GM19455 (cell line): Measurements from ENCODE around the gene SARNP.

Experiments
- ATAC-seq: cut with Tn5 transposase; IDR thresholded peaks from one replicate; pipeline ENCODE4 v1.9.1; 2021; ENCODE audit not compliant: unreplicated experiment

The SARNP gene

DNA sequence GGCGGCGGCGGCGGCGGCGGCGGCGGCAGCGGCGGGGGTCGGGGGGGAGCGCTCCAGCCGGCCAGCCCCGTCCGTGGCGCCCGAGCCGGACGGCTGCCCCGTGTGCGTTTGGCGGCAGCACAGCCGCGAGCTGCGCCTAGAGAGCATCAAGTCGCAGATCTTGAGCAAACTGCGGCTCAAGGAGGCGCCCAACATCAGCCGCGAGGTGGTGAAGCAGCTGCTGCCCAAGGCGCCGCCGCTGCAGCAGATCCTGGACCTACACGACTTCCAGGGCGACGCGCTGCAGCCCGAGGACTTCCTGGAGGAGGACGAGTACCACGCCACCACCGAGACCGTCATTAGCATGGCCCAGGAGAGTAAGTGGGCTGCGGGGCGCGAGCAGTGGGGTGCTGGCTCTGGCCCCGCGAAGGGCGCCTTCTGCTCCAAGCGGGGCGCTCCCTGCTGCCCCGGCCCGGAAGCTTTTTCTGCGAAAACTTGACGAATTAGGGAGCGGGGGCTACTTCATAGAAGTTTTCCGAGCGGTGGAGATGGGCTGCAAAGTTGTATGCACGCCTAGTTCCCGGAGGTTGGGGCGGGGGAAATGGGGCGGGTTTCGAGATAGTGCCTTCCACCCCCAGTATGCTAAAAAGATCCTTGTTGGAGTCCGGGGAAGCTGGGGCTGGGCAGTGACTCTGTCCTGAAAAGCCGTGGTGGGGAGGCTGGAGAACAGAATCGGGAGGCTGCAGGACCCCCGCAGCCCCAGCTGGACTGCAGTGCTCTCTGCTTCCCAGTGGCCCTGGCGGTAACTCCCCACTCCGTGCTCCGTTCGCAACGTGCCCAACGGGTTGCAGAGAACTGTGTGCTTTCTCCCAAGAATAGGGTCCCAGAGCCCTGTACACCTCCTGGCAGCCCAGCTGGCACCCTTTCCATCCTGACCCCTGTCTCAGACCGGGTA is 73.9 kb downstream of the SARNP start:
- peak; percentile 65 for ATAC-seq

GRCh38 chr12:55742719-55743405 is 74.7 kb downstream of the SARNP start, which contains the start of gene GDF11:
Gene GDF11, plus strand, starts transcription at chr12:55743122. Its CDS starts 195 bp downstream, at chr12:55743317.
- ATAC-seq = peak; percentile 28

GRCh38 chr12:55741931-55742680 is 75.4 kb downstream of the SARNP start:
- ATAC-seq = no peak

DNA sequence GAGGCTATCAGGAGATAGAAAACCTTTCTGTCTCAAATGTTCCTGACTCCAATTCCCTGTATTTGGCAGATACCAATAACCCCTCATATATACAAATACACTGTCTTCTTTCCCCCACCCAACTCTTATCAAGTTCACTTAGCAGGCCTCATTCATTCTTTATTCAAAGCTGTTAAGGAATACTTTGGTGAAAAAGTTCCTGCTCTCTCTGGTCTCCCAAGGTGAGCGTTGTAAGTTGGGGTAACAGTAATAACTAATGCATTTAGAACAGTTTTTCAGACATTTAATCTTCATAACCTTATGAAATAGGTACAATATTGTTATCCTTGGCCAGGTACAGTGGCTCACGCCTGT is 78.5 kb downstream of the SARNP start:
- ATAC-seq = no peak

- ATAC-seq = peak; percentile 86
These were observed 79.2 kb downstream of the SARNP start for GRCh38 chr12:55738123-55739024.

DNA sequence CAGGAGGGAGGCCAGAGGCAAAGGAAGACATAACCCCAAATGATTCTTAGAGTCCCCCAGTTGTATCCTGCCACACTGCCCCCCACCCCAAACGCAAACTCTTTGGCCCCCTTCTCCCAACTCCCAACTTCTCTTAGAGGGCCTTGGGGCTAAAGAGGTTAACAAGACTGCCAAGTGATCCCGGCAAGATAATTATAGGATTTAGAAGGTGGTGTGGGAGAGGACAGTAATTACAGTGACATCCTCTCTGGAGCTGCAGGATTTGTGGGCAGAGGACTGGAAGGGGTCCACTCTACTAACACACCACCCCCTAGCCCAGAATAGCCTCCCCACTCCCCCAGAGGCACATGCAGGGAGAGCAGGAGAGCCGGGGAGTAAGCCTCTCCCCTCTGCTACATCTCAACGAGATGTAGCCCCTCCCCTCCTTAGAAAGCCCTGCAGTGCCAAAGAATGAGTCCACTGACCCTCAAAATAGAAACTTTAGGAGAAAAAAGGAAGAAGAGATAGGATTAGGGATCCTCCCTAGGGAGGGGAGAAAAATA is 79.9 kb downstream of the SARNP start:
- ATAC-seq = no peak

GRCh38 chr12:55736780-55737580 is 80.5 kb downstream of the SARNP start:
- ATAC-seq = no peak

GRCh38 chr12:55736076-55736475 is 81.4 kb downstream of the SARNP start:
- ATAC-seq = no peak

DNA sequence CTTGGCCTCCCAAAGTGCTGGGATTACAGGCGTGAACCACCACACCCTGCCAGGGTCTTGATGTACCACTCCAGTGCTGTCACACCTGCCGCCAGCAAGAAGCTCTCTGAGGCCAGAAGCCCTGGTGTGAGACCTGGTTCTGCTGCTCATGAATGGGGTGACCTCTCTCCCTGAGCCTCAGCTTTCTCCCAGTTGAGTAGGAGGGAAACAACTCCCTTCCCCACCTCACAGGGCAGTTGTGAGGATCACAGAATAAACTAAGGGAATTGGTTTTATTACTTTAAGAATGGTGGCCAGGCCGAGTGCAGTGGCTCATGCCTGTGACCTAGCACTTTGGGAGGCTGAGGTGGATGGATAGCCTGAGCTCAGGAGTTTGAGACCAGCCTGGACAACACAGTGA is 82.9 kb downstream of the SARNP start:
- ATAC-seq = no peak

GRCh38 chr12:55733858-55734257 is 83.7 kb downstream of the SARNP start:
- no peak for ATAC-seq

- ATAC-seq = no peak
These were observed 84.4 kb downstream of the SARNP start for GRCh38 chr12:55733021-55733555.

- no peak for ATAC-seq
These were observed 85.2 kb downstream of the SARNP start for GRCh38 chr12:55732288-55732687.

DNA sequence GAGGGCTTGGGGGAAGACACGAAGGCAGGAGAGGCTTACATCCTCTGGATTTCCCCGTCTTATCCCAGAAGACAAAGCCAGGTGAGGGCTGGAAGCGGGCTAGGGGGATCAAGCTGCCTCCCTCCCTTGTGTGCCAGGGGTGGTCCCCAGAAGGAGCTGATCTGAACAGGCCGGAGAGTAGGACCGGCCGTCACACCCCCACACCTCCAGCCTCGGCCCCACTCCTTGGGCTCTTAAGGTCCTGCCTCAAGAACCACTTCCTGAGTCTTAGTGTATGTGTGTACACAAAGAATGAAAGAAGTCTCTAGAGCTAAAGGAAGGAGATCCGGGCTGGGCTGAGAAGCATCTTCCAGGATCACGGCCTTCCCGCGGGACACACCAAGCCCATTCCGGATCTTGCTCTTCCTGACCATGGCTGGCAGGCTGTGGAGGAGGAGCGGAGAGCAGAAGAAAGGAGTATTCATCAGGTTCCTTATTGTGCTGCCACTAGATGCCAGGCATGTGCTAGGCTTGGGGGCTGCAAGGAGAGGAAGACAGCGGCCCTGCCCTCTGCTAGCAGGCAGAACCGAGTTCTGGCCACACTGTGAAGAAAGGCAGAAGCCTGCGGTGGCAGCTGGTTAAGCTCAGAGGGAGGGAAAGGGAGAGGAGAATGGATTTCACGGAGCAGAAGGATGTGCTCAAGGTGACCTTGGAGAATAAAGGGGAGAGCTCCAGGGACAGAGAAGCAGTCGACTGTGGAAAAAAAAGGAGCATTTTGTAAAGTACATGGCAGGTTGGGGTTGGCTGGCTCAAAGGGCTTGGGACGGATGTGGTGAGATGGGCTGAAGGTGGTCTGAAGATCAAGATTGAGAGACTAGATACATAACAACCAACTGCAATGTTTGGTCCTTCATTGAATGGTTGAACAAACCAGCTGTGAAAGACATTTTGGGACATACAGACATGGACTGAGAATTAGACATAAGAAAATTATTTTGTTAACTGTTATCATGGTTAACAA is 87.4 kb downstream of the SARNP start:
- ATAC-seq = peak; percentile 47

GRCh38 chr12:55728939-55729818 is 88.3 kb downstream of the SARNP start, which contains the start of gene CD63:
Gene CD63, minus strand, starts transcription at chr12:55729009. Its CDS starts 668 bp downstream, at chr12:55728341.
- ATAC-seq = peak; percentile 64

DNA sequence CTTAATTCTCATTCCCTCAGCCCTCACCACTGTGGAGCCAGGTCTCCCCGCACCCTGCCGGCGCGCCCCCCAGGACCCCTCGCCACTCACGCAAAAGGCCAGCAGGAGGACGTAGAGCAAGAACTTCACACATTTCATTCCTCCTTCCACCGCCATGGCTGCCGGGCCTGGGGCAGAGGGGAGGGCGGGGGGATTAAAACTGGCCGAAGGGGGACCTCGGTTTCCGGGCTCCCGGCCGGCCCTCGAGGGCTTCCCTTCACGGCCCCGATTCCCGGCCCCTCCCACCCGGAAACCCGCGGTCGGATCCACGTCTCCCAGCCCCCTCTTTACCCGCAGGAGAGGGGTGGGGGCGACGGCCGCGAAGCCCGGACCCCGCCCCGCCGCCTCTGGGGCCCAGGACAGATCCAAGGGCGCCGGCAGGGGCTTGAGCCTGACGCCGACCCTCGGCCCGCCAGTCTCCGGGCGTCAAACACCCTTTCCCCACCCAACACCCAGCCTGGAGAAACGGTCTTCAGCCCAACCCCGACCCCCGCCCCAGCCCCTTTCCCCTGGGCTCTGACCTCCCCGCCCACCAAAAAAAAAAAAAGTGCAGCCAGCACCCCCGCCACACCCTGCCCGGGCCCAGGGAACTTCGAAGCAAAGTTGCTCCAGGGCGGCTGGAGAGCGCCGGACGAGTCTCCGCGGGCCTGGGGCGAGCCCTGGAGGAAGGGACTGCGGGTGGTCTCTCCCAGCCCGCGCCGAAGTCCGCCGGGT is 89.2 kb downstream of the SARNP start:
- ATAC-seq = peak; percentile 24

- ATAC-seq = no peak
These were observed 89.8 kb downstream of the SARNP start for GRCh38 chr12:55727643-55728185.
